HepG2 (cell line): ENCODE measurements around the gene PCBP4. TPM values are rescaled to one million over a fixed set of nuclear protein-coding genes. Genes with fewer than 3 reads are reported as not detected.

Source experiments
- ARNTL ChIP-seq: sonication (generic); formaldehyde crosslinking; IDR thresholded peaks from 2 replicates; pipeline ENCODE4 v1.4.0; 2020; ENCODE audit warnings: mild to moderate bottlenecking, missing genetic modification reagents
- CHD4 ChIP-seq: fragments of 200-600 bp; sonication (generic); IDR thresholded peaks from 2 replicates; pipeline ENCODE4 v1.7.0; 2017; ENCODE audit warnings: mild to moderate bottlenecking, low read length, borderline replicate concordance
- JDP2 ChIP-seq: sonication (generic); formaldehyde crosslinking; IDR thresholded peaks from 2 replicates; pipeline ENCODE4 v1.8.1; 2022; ENCODE audit warnings: missing genetic modification reagents, borderline replicate concordance
- KDM3A ChIP-seq: IDR thresholded peaks from 2 replicates; pipeline ENCODE4 v1.6.1; 2018; ENCODE audit warnings: low read depth, missing compliant biosample characterization
- LCORL ChIP-seq, 2 experiments: fragments of 450-650 bp in 1 of 2; sonication (generic) in 1 of 2; formaldehyde crosslinking in 1 of 2; IDR thresholded peaks; 2 replicates each; pipeline versions ENCODE4 v1.5.0 to v1.6.1; 2017 to 2020; ENCODE audit warnings: antibody characterized with exemption in 1 of 2, missing genetic modification reagents in 1 of 2
- MYC ChIP-seq: sonication (generic); formaldehyde crosslinking; IDR thresholded peaks from 2 replicates; pipeline ENCODE4 v1.9.0; 2021; ENCODE audit warnings: missing genetic modification reagents, borderline replicate concordance
- PPARG ChIP-seq: conservative IDR thresholded peaks from 2 replicates; pipeline ENCODE4 v1.6.1; 2016; ENCODE audit warnings: missing biosample characterization, missing genetic modification reagents
- RBFOX2 ChIP-seq: fragments of 200-400 bp; formaldehyde crosslinking; IDR thresholded peaks from 2 replicates; pipeline ENCODE4 v1.6.1; 2017; ENCODE audit warnings: low read depth, mild to moderate bottlenecking, low read length
- SIX4 ChIP-seq: sonication (generic); formaldehyde crosslinking; IDR thresholded peaks from 2 replicates; pipeline ENCODE4 v1.4.0; 2020; ENCODE audit warnings: missing genetic modification reagents
- SMAD3 ChIP-seq: sonication (generic); formaldehyde crosslinking; IDR thresholded peaks from 2 replicates; pipeline ENCODE4 v1.4.0; 2020; ENCODE audit warnings: missing genetic modification reagents
- STAG1 ChIP-seq: sonication (generic); formaldehyde crosslinking; IDR thresholded peaks from 2 replicates; pipeline ENCODE4 v1.4.0; 2020; ENCODE audit warnings: missing genetic modification reagents
- ZNF292 ChIP-seq: sonication (generic); formaldehyde crosslinking; IDR thresholded peaks from 2 replicates; pipeline ENCODE4 v1.8.1; 2022; ENCODE audit warnings: mild to moderate bottlenecking, low read depth, missing genetic modification reagents, borderline replicate concordance
- ZNF432 ChIP-seq: sonication (generic); formaldehyde crosslinking; IDR thresholded peaks from 2 replicates; pipeline ENCODE4 v1.5.0; 2020; ENCODE audit warnings: missing genetic modification reagents, mild to moderate bottlenecking, borderline replicate concordance
- ZNF446 ChIP-seq: sonication (generic); formaldehyde crosslinking; IDR thresholded peaks from 2 replicates; pipeline ENCODE4 v1.5.0; 2020; ENCODE audit warnings: mild to moderate bottlenecking, missing genetic modification reagents
- ZSCAN20 ChIP-seq: sonication (generic); formaldehyde crosslinking; IDR thresholded peaks from 2 replicates; pipeline ENCODE4 v1.4.0; 2020; ENCODE audit warnings: missing genetic modification reagents, mild to moderate bottlenecking, borderline replicate concordance
- ZSCAN22 ChIP-seq: sonication (generic); formaldehyde crosslinking; IDR thresholded peaks from 2 replicates; pipeline ENCODE4 v1.4.0; 2020; ENCODE audit warnings: mild to moderate bottlenecking, missing genetic modification reagents
- polyA plus RNA-seq, 8 experiments: library from polyadenylated mRNA; depleted of rRNA in 3 of 8; stranded (reverse) in 7 of 8; unstranded in 1 of 8; fragments of >200 nt; fragmentation: Illumina TruSeq in 4 of 8; extraction: Trizol in 4 of 8; gene quantifications; 2 replicates each; pipeline versions ENCODE4 v1.2.1 to v1.2.3, GENCODE V29; 2011 to 2016; ENCODE audit warnings: low read depth in 4 of 8, missing spikeins in 1 of 8, mixed read lengths in 1 of 8; ENCODE audit not compliant: insufficient read depth in 1 of 8
- total RNA-seq, 5 experiments: library from RNA; depleted of rRNA; stranded (reverse); fragments of >200 nt; fragmentation: Illumina TruSeq; extraction: Trizol; gene quantifications; 2 replicates each; pipeline ENCODE4 v1.2.3, GENCODE V29; 2016; ENCODE audit warnings: low read depth in 1 of 5
- TF ChIP-seq, protein P1 (sequence below): sonication (generic); formaldehyde crosslinking; conservative IDR thresholded peaks from 2 replicates; pipeline ENCODE4 v1.8.0; 2022; ENCODE audit warnings: missing genetic modification reagents
- TF ChIP-seq, protein P2 (sequence below): IDR thresholded peaks from 2 replicates; pipeline ENCODE4 v1.6.1; 2016; ENCODE audit warnings: low read depth
- TF ChIP-seq, protein P3 (sequence below): sonication (generic); formaldehyde crosslinking; IDR thresholded peaks from 2 replicates; pipeline ENCODE4 v1.4.0; 2020; ENCODE audit warnings: missing genetic modification reagents; ENCODE audit errors: not compliant biosample characterization
- TF ChIP-seq, protein P4 (sequence below): fragments of 450-650 bp; IDR thresholded peaks from 2 replicates; pipeline ENCODE4 v1.6.1; 2016
- TF ChIP-seq, protein P5 (sequence below): sonication (generic); formaldehyde crosslinking; IDR thresholded peaks from 2 replicates; pipeline ENCODE4 v1.5.1; 2020; ENCODE audit warnings: mild to moderate bottlenecking, missing genetic modification reagents, moderate library complexity

PCBP4 gene
- total and polyA plus RNA-seq, 2 of the 13 experiments (the other 11 are each of a cell fraction or from before 2014, with no cell fraction given), result 36.8 to 51.3 TPM

DNA sequence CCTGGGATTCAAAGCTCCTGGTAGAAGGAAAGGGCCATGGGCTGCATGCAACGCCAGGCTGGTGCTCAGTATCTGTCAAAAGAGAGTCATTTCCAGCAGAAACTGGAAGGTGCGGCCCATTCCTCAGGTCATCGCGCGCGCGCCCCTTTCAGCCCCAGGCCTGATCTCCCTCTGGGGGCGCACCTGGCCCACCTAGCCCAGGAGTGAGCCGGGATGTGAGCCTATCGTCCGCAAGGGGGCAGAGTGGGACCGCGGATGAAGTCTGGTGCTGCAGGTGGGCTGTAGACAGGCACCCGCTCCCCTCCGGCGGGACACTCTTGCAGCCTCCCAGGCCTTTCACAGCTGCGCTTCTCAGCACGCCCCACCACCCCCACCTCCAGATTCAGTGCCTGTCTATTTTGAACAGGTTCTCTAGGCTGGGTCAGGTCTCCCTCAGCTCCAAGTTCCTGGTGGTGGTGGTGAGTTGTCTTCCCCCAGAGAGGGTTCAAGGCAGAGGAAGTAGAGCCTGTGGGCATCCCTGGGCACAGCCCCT is 34.3 kb upstream of the PCBP4 start (continued):
- TF ChIP-seq, protein P1, sequence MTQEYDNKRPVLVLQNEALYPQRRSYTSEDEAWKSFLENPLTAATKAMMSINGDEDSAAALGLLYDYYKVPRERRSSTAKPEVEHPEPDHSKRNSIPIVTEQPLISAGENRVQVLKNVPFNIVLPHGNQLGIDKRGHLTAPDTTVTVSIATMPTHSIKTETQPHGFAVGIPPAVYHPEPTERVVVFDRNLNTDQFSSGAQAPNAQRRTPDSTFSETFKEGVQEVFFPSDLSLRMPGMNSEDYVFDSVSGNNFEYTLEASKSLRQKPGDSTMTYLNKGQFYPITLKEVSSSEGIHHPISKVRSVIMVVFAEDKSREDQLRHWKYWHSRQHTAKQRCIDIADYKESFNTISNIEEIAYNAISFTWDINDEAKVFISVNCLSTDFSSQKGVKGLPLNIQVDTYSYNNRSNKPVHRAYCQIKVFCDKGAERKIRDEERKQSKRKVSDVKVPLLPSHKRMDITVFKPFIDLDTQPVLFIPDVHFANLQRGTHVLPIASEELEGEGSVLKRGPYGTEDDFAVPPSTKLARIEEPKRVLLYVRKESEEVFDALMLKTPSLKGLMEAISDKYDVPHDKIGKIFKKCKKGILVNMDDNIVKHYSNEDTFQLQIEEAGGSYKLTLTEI (CRISPR knock-in tag), result no peak
- TF ChIP-seq RBFOX2 (no peak), JDP2 (no peak), CHD4 (no peak), SMAD3 (peak; percentile 50; the same call in 1 of the 2 replicates), PPARG (CRISPR knock-in tag) (no peak), LCORL (IDR thresholded peaks at IDR 0.05) (no peak), LCORL (CRISPR knock-in tag; IDR thresholded peaks at IDR 0.05) (peak; percentile 56; the same call in 1 of the 2 replicates), ZSCAN20 (CRISPR knock-in tag) (no peak), ZNF446 (no peak), ARNTL (CRISPR knock-in tag) (no peak), STAG1 (CRISPR knock-in tag) (peak; percentile 99), ZSCAN22 (CRISPR knock-in tag) (no peak), MYC (CRISPR knock-in tag) (no peak; the same call in 1 of the 2 replicates), ZNF292 (CRISPR knock-in tag) (peak; percentile 15; the same call in 1 of the 2 replicates), ZNF432 (CRISPR knock-in tag) (no peak), KDM3A (CRISPR knock-in tag) (peak; percentile 94), SIX4 (CRISPR knock-in tag) (no peak)
- TF ChIP-seq, protein P2, sequence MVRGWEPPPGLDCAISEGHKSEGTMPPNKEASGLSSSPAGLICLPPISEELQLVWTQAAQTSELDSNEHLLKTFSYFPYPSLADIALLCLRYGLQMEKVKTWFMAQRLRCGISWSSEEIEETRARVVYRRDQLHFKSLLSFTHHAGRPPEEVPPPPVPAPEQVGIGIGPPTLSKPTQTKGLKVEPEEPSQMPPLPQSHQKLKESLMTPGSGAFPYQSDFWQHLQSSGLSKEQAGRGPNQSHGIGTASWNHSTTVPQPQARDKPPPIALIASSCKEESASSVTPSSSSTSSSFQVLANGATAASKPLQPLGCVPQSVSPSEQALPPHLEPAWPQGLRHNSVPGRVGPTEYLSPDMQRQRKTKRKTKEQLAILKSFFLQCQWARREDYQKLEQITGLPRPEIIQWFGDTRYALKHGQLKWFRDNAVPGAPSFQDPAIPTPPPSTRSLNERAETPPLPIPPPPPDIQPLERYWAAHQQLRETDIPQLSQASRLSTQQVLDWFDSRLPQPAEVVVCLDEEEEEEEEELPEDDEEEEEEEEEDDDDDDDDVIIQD (CRISPR knock-in tag), result no peak
- TF ChIP-seq, protein P3, sequence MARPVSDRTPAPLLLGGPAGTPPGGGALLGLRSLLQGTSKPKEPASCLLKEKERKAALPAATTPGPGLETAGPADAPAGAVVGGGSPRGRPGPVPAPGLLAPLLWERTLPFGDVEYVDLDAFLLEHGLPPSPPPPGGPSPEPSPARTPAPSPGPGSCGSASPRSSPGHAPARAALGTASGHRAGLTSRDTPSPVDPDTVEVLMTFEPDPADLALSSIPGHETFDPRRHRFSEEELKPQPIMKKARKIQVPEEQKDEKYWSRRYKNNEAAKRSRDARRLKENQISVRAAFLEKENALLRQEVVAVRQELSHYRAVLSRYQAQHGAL (CRISPR knock-in tag), result no peak
- TF ChIP-seq, protein P4, sequence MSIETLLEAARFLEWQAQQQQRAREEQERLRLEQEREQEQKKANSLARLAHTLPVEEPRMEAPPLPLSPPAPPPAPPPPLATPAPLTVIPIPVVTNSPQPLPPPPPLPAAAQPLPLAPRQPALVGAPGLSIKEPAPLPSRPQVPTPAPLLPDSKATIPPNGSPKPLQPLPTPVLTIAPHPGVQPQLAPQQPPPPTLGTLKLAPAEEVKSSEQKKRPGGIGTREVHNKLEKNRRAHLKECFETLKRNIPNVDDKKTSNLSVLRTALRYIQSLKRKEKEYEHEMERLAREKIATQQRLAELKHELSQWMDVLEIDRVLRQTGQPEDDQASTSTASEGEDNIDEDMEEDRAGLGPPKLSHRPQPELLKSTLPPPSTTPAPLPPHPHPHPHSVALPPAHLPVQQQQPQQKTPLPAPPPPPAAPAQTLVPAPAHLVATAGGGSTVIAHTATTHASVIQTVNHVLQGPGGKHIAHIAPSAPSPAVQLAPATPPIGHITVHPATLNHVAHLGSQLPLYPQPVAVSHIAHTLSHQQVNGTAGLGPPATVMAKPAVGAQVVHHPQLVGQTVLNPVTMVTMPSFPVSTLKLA, result no peak
- TF ChIP-seq, protein P5, sequence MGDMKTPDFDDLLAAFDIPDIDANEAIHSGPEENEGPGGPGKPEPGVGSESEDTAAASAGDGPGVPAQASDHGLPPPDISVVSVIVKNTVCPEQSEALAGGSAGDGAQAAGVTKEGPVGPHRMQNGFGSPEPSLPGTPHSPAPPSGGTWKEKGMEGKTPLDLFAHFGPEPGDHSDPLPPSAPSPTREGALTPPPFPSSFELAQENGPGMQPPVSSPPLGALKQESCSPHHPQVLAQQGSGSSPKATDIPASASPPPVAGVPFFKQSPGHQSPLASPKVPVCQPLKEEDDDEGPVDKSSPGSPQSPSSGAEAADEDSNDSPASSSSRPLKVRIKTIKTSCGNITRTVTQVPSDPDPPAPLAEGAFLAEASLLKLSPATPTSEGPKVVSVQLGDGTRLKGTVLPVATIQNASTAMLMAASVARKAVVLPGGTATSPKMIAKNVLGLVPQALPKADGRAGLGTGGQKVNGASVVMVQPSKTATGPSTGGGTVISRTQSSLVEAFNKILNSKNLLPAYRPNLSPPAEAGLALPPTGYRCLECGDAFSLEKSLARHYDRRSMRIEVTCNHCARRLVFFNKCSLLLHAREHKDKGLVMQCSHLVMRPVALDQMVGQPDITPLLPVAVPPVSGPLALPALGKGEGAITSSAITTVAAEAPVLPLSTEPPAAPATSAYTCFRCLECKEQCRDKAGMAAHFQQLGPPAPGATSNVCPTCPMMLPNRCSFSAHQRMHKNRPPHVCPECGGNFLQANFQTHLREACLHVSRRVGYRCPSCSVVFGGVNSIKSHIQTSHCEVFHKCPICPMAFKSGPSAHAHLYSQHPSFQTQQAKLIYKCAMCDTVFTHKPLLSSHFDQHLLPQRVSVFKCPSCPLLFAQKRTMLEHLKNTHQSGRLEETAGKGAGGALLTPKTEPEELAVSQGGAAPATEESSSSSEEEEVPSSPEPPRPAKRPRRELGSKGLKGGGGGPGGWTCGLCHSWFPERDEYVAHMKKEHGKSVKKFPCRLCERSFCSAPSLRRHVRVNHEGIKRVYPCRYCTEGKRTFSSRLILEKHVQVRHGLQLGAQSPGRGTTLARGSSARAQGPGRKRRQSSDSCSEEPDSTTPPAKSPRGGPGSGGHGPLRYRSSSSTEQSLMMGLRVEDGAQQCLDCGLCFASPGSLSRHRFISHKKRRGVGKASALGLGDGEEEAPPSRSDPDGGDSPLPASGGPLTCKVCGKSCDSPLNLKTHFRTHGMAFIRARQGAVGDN (CRISPR knock-in tag), result peak; percentile 69
